PFSK-1 (cell line): ENCODE data around the gene MMP11.

ENCODE experiments used
- FOXP2 ChIP-seq: optimal IDR thresholded peaks from 2 replicates; pipeline ENCODE3; 2011; ENCODE audit warnings: borderline replicate concordance, control low read depth, inconsistent platforms; ENCODE audit not compliant: insufficient read depth; ENCODE audit errors: extremely low read length, extremely low read depth
- POLR2AphosphoS5 ChIP-seq: IDR thresholded peaks from 2 replicates; pipeline ENCODE4 v1.6.1; 2012; ENCODE audit warnings: low read depth, mild to moderate bottlenecking, control low read depth, low read length, moderate library complexity
- SIN3A ChIP-seq: IDR thresholded peaks from 2 replicates; pipeline ENCODE4 v1.6.1; 2012; ENCODE audit warnings: mild to moderate bottlenecking, low read length, moderate library complexity, borderline replicate concordance; ENCODE audit not compliant: insufficient read depth
- TAF1 ChIP-seq: IDR thresholded peaks from 2 replicates; pipeline ENCODE4 v1.6.1; 2012; ENCODE audit warnings: low read length, control low read depth, borderline replicate concordance; ENCODE audit not compliant: insufficient read depth
- TF ChIP-seq, protein P1 (sequence below), 2 experiments: IDR thresholded peaks; 2 replicates each; pipeline versions ENCODE4 v1.6.1 to v1.8.0; 2011 to 2012; ENCODE audit warnings: low read depth in 2 of 2, low read length in 2 of 2, control low read depth in 1 of 2, inconsistent platforms in 1 of 2, mild to moderate bottlenecking in 1 of 2, moderate library complexity in 1 of 2; ENCODE audit not compliant: insufficient read depth in 1 of 2

Gene MMP11

DNA sequence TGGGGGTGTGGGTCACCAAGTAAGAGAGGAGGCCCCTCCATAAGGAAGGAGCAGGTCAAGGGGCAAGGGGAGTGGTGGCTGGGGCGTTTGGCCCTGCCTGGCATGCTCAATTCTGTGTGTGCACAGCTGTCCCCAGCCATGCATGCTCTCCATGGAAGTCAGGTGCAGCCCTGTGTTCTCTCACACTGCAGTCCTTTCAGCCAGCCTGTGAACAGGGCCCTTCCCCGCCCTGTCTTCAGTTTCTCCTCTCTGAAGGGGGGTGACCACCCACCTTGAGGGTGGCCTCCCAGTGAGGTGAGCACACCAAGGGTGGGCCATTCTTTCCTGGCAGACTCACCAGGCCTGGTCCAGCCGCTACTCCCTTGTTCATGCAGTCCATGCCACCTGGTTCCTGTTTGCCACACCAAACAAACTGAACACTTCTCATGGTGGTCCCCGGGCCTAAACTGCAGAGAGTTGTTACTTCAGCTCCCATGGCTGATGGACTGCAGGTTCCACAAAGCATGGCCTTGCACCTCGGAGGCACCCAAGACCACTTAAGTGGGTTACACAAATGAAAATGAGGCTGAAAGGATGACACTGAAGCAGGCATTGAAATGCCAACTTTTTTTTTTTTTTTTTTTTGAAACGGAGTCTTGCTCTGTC, 3.2 kb upstream of the MMP11 start:
- TF ChIP-seq SIN3A: no peak
- TF ChIP-seq TAF1: no peak
- TF ChIP-seq, protein P1, sequence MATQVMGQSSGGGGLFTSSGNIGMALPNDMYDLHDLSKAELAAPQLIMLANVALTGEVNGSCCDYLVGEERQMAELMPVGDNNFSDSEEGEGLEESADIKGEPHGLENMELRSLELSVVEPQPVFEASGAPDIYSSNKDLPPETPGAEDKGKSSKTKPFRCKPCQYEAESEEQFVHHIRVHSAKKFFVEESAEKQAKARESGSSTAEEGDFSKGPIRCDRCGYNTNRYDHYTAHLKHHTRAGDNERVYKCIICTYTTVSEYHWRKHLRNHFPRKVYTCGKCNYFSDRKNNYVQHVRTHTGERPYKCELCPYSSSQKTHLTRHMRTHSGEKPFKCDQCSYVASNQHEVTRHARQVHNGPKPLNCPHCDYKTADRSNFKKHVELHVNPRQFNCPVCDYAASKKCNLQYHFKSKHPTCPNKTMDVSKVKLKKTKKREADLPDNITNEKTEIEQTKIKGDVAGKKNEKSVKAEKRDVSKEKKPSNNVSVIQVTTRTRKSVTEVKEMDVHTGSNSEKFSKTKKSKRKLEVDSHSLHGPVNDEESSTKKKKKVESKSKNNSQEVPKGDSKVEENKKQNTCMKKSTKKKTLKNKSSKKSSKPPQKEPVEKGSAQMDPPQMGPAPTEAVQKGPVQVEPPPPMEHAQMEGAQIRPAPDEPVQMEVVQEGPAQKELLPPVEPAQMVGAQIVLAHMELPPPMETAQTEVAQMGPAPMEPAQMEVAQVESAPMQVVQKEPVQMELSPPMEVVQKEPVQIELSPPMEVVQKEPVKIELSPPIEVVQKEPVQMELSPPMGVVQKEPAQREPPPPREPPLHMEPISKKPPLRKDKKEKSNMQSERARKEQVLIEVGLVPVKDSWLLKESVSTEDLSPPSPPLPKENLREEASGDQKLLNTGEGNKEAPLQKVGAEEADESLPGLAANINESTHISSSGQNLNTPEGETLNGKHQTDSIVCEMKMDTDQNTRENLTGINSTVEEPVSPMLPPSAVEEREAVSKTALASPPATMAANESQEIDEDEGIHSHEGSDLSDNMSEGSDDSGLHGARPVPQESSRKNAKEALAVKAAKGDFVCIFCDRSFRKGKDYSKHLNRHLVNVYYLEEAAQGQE (IDR thresholded peaks at IDR 0.05; ENCODE audit: insufficient read depth in 1 of 2, low read depth in 2 of 2, low read length in 2 of 2): no peak
- no peak for TF ChIP-seq POLR2AphosphoS5
- TF ChIP-seq FOXP2: no peak

DNA sequence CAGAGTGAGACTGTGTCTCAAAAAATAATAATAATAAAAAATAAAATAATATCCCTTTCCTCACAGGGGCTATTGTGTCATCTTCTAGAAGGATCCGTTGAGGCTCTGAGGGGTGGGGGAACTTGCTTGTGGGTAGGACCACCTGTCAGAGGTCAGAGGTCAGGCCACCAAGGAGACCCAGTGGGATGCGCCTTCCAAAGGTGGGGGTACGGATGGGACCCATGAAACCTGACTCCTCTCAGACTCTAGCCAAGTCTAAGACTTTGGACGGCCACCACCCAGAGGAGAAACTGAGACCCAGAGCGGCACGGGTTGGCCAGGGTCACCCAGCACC, 367 bp upstream of the MMP11 start:
- TF ChIP-seq TAF1 (no peak), FOXP2 (no peak), SIN3A (no peak), POLR2AphosphoS5 (no peak)
- TF ChIP-seq, protein P1 (IDR thresholded peaks at IDR 0.05; ENCODE audit: insufficient read depth in 1 of 2, low read depth in 2 of 2, low read length in 2 of 2): no peak

DNA sequence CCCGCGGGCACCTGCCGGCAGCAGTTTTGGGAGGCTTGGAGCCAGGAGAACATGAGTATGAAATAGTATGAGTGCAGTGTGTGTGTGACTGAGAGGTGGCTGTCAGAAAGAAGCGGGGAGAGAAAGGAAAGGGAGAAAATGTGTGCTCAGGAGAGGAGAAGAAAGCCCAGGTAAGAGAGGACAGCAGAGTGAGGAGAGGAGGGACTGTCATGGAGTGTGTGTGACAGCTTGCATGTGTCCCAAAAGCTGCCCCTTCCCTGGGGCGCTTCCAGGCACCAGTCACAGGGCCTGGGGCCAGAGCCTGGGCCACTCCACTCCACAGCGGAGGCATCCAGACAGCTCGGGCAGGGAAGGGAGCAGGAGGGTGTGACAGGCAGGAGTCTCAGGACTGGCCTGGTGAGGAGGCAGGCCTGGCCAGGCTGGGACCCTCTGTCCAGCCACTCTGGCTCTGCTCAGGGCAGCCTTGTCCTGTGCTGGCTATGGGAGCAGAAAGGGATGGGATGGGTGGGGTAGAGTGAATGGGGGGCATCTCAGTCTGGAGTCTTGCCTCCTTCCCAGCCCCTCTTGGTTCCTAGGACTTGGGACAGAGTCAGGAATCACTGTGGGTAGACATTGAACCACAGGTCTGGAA, 949 bp downstream of the MMP11 start:
- TF ChIP-seq TAF1 (no peak), FOXP2 (no peak), POLR2AphosphoS5 (no peak), SIN3A (no peak)
- TF ChIP-seq, protein P1 (IDR thresholded peaks at IDR 0.05; ENCODE audit: insufficient read depth in 1 of 2, low read depth in 2 of 2, low read length in 2 of 2): no peak

DNA sequence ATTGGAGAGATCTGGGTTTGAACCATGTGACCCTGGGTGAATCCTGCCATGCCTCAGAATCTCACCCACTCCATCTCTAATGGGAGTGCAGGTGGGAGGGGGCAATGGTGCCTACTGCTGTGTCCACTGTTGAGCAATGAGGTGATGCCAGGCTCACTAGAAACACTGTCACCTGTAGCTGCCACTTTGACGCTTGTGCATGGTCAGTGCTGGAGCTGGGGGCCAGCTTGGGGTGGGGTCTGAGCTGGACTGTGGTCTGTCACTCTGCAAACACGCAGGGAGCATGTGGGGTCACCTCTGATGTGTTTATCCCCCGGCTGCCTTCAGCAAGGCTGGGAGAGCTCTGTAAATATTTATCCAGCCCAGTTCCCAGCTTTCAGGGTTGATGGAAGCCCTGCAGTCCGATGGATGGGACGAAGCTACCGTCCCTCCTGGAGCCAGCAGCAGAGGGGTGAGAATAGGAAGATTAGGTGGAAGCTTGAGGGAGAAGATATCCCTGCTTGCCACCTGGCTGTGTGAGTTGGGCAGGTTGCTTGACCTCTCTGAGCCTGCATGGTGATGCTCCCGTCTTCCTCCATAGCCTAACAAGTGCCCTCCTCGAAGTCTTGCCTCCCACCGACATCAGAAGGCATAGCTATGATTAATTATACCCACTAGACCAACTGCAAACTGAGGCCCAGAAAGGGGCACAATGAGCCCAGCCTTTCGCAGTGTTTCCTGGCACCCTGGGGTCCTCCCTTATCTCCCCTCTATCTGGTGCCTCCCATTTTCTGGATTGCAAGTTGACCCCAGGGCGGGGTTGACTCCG, 1.7 kb downstream of the MMP11 start:
- TF ChIP-seq, protein P1 (IDR thresholded peaks at IDR 0.05; ENCODE audit: insufficient read depth in 1 of 2, low read depth in 2 of 2, low read length in 2 of 2): no peak
- TF ChIP-seq FOXP2 (no peak), SIN3A (no peak), POLR2AphosphoS5 (no peak), TAF1 (no peak)
